Femur (tissue), 1 donor: ENCODE measurements around the gene GLRX5.

Experiments used
- DNase-seq: peaks from one replicate; pipeline ENCODE4 v3.0.0-alpha.2; 2017

Gene GLRX5

DNA sequence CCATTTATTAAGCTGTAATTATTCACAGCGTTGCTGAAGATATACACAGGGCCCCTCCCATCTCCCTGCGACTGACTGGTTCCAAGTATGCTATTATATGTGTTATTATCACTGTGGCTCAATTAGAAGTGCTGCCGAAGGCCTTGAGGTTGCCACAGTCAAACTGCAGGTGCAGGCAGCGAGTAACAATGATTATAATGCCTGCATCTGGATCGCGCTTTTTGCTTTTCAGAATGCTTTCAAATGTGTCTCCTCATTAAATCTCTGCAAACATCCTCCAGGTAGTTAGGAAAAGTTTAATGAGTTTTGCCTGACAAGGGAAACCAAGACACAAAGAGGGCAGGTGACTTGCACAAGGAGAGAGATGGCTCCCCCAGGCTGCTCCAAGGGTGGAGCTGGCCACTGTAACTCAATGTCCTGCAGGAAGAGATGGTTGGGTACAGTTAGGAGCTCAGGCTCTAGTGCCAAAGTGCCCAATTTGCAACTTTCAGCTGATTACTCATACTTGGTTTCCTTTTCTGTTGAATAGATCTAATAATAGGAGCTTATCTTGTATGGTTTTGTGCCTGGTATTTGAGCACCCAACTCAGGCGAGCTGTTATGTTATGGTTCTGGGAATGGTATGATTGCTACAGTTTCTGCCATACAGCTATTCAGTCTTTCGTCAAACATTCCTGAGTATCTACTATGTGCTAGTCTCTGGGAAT lies 16.7 kb upstream of the GLRX5 start:
- no peak for DNase-seq

- DNase-seq, result peak; percentile 74
Observed at GRCh38 chr14:95519699-95520098, 15.2 kb upstream of the GLRX5 start.

DNA sequence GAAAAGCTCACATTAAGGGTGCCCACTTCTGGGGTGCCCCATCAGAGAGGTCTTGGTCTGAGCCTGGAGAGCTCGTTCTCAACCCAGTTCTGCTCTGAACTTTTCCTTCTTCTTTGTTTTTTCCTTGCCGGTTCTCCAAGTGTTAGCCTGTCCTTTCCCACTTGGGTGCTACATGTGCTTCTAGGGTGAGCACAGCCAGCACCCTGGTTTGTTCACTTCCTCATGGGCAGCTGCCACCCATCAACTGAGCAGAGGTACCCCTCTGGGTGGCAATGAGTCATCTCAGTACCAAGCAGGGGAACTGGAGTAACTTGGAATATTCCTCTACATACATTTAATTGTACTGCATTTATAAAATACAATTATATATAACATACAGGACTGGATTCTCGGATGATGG lies 14.5 kb upstream of the GLRX5 start:
- no peak for DNase-seq

- DNase-seq, result no peak
Observed at GRCh38 chr14:95521001-95521400, 13.8 kb upstream of the GLRX5 start.

- DNase-seq, result no peak
Observed at GRCh38 chr14:95522116-95522515, 12.7 kb upstream of the GLRX5 start.

GRCh38 chr14:95522556-95522955 lies 12.3 kb upstream of the GLRX5 start:
- DNase-seq, result no peak

- DNase-seq, result no peak
Observed at GRCh38 chr14:95523051-95523814, 11.6 kb upstream of the GLRX5 start.

DNA sequence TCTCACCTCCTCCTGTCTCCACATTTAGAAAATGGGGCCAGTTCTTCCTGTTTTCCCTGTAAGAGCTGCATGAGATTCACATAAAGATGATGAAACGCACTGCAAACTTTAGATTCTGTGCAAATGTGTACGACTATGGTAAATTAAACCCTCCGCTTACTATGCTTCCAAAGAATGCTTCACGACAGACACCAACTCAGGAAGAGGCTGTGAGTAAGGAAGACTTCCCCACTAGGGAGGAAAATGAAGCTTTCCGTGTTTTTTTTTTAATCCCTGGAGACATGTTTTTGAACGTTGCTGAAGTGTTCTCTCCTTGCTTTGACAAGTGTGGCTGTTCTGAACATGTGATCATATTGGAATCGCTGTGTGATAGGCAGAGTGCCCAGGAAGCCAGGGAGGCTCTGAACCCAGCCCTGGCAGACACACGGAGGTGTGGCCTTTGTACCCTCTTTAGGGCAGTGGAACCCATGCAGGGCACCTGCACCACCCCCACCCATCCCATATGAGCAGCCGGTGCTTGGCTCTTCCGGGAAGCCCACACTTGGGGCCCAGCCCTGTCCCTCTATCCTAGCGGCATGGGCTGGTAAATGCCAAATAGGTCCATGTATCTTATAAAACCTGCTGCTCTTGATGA lies 10.9 kb upstream of the GLRX5 start:
- no peak for DNase-seq

DNA sequence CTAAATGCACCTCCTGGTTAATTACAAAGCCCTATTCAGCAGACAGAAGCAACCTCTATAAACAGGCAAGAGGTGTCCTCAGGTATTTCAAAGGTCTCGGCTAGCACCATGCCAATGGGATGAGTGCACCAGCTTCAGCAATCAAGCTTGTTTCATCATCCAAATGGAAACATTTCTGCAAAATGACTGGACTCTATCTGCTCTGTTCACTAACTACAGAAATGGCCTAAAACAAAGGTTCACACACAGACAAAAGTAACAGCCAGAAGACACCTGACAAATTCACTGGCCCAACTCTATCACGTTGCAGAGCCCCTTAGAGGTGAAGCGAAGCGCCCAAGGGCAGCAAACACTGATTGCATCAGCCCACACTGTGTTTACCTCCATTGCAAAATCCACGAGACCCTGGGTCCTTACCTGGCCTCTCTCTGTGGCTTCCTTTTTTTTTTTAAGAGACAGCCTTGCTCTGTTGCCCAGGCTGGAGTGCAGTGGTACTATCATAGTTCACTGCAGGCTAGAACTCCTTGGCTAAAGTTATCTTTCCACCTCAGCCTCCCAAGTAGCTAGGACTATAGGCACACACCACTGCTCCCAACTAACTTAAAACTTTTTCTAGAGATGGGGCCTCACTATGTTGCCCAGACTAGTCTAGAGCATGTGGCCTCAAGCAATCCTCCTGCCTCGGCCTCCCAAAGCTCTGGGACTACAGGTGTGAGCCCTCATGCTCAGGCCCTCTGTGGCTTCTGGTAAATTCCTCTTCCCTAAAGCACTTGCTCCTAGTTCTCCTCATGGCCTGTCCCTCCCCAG lies 9.9 kb upstream of the GLRX5 start:
- no peak for DNase-seq

DNA sequence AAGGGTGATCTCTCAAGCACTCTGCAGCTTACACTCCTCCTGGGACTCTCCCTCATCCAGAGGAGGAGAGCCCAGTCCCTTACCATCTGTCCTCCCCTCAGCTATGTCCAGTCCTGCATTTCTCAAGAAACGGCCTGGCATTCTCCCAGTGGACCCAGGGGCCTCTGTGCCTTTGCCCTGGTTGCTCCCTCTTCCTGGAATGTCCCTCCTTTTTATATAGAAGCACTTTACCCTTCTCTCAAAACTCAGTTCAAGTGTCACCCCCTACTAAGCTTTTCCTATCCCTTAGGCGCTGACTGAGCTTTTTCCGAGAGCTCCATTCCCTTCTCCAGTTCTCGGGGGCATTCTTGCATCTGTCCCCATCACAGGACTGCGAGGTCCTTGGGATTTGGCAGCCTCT lies 8.9 kb upstream of the GLRX5 start:
- no peak for DNase-seq

GRCh38 chr14:95526483-95527386 lies 8.1 kb upstream of the GLRX5 start:
- no peak for DNase-seq

DNA sequence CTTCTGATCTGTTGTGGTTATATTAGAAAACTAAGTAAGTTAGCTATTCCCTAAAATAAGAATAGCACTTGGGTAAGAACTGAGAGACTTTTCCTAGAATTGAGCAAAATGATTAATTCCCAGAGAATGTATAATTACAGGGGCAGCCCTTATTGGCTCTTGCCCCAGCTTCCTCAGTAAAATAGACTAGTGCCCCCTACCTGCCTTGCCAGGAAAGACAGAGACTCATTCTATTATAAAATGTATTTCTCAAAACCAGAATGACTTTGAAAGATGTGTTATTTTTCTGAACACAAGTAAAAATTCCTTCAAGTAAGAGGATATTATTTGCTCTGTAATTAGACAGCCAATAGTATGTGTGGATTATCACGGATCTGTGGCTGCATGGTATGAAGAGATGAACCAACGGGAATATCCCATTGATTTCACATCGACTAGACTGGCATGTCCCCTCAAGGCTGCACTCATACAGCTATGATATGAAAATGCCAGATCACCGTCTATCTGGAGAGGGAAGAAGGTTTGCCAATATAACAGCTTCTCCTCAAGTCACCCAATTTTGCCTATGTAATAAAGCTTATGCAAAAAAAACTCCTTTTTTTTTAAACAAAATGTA lies 7.4 kb upstream of the GLRX5 start:
- DNase-seq, result peak; percentile 48

DNA sequence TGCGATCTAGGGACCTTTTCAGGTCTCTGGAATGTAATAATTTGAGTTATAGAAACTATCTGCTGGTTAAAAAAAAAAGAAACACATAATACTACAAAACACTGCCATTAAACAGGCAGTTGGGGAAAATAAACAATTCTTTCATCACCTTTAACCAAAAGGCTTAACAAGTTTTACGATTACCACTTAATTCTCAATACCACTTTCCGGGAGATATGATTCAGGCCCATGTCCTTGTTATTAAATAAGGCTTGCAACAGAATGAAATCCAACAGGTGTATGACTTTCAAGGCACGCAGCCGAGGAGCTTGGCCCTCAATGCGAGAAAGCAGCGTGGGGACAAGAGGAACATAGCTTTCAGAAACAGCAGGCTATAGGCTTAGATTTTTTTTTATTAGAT lies 5.6 kb upstream of the GLRX5 start:
- DNase-seq, result no peak

GRCh38 chr14:95530473-95531276 lies 4.2 kb upstream of the GLRX5 start:
- DNase-seq, result no peak

GRCh38 chr14:95531473-95531872 lies 3.4 kb upstream of the GLRX5 start:
- DNase-seq, result no peak

- no peak for DNase-seq
Observed at GRCh38 chr14:95531969-95532368, 2.9 kb upstream of the GLRX5 start.

DNA sequence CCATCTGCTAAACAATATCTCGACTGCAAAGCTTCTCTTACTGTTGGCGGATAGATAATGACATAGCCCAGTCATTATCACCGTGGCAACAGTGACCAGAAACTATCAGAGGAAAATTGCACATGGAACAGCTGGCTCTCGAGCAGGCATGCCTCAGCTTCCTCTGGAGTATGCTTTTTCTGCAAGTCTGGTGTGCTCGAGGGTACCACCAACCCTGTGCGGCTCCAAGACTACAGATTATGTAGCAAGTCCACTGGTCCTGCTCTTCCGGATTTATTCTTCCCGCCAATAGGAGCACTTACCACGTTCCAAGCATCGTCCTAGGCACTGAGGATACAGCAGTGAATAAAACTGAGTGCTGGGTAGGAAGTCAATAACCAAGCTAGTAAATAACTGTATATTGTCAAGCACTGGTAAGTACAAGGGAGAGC lies 1.4 kb upstream of the GLRX5 start:
- DNase-seq, result peak; percentile 58

DNA sequence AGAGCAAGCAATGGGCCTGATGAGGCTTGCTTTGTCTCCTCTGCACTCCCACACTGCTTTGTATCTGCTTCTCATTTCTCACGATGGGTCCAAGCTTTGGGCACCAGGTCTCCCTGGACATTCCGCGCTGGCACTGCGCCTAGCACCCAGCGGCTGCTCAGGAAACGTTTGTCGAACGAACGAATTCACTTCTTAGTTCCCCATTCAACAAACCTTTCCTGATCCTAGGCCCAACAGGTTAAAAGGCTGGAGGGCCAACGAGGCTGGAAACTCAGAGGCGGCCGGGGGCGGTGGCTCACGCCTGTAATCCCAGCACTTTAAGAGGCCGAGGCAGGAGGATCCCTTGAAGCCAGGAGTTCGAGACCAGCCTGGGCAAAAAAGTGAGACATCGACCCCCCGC lies 1.0 kb upstream of the GLRX5 start:
- DNase-seq, result peak; percentile 38

DNA sequence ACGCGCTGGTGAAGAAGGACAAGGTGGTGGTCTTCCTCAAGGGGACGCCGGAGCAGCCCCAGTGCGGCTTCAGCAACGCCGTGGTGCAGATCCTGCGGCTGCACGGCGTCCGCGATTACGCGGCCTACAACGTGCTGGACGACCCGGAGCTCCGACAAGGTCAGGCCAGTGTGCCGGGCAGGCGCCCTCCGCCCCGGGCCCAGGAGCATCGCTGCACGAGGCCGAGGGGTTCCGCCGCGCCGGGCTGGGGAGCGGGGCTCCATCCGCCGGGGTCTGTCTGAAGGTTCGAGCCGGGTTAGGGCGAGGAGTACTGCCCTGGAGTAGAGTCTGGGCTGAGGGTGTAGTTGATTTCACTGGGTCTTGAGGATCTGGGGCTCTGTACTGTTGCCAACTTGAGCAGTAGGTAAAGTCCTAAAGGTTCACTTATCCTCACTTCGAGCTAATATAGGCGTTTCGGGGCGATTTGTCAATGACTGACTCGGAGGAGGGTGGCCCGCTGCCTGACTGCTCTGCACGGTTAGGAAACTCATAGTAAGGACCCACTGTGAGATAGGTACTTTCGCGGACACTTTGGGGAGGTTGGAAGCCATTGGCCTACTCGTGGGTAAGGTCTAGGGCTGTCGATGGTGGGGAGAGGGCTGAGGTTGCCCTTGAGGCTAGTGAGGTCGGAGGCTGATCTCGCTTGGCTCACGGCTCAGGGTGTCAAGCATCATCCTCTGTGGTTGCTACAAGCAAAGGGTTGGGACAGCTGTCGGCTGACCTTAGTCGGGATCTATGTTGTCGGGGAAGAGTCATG lies 574 bp downstream of the GLRX5 start:
- peak; percentile 31 for DNase-seq
